GM12878 (cell line): ENCODE measurements around the gene CLPSL1. TPM values are rescaled to one million over a fixed set of nuclear protein-coding genes. Genes with fewer than 3 reads are reported as not detected.
A peak's percentile ranks its signal among the peaks of the same experiment; 100 is the strongest.

Experiments used
- ATF2 ChIP-seq: IDR thresholded peaks from 2 replicates; pipeline ENCODE4 v1.6.1; 2012; ENCODE audit warnings: low read length, inconsistent platforms
- ATF7 ChIP-seq: fragments of 450-650 bp; IDR thresholded peaks from 2 replicates; pipeline ENCODE4 v1.6.1; 2016; ENCODE audit warnings: low read depth, mild to moderate bottlenecking
- BACH1 ChIP-seq: fragments of 450-650 bp; IDR thresholded peaks from 2 replicates; pipeline ENCODE4 v1.6.1; 2017; ENCODE audit warnings: mild to moderate bottlenecking, borderline replicate concordance
- BRCA1 ChIP-seq: IDR thresholded peaks from 2 replicates; pipeline ENCODE4 v1.6.1; 2011; ENCODE audit warnings: low read depth, low read length, improper control_type of control experiment
- CBFB ChIP-seq: IDR thresholded peaks from 2 replicates; pipeline ENCODE4 v1.6.1; 2016; ENCODE audit warnings: antibody characterized with exemption, low read depth
- CBX3 ChIP-seq: fragments of 200-600 bp; sonication (generic); IDR thresholded peaks from 2 replicates; pipeline ENCODE4 v1.6.1; 2016; ENCODE audit warnings: low read depth, borderline replicate concordance
- CEBPB ChIP-seq, 2 experiments: fragments of 150-350 bp in 1 of 2; IDR thresholded peaks; 2 replicates each; pipeline ENCODE4 v1.6.1; 2012 to 2014; ENCODE audit warnings: low read depth in 2 of 2, low read length in 2 of 2, borderline replicate concordance in 1 of 2, inconsistent platforms in 1 of 2
- CHD1 ChIP-seq: IDR thresholded peaks from 2 replicates; pipeline ENCODE4 v1.6.1; 2012; ENCODE audit warnings: low read depth, low read length, improper control_type of control experiment
- EP300 ChIP-seq, 2 experiments: fragments of 150-350 bp in 1 of 2; IDR thresholded peaks; 2 replicates each; pipeline ENCODE4 v1.6.1; 2011 to 2012; ENCODE audit warnings: low read depth in 2 of 2, low read length in 2 of 2, borderline replicate concordance in 1 of 2, improper control_type of control experiment in 1 of 2, inconsistent platforms in 1 of 2; ENCODE audit not compliant: control insufficient read depth in 1 of 2
- GABPA ChIP-seq: IDR thresholded peaks from 2 replicates; pipeline ENCODE4 v1.6.1; 2014; ENCODE audit warnings: antibody characterized with exemption, low read depth, mild to moderate bottlenecking, inconsistent platforms
- HCFC1 ChIP-seq: fragments of 150-350 bp; IDR thresholded peaks from 2 replicates; pipeline ENCODE4 v1.6.1; 2014; ENCODE audit warnings: low read length
- HSF1 ChIP-seq: fragments of 150-350 bp; IDR thresholded peaks from 2 replicates; pipeline ENCODE4 v1.6.1; 2014; ENCODE audit warnings: mild to moderate bottlenecking, low read depth, low read length
- MYB ChIP-seq: fragments of 150-350 bp; IDR thresholded peaks from 2 replicates; pipeline ENCODE4 v1.6.1; 2014; ENCODE audit warnings: mild to moderate bottlenecking, low read depth, low read length, borderline replicate concordance
- MYC ChIP-seq: IDR thresholded peaks from 2 replicates; pipeline ENCODE4 v1.6.1; 2011; ENCODE audit warnings: mild to moderate bottlenecking, low read length, moderate library complexity, inconsistent platforms; ENCODE audit not compliant: insufficient read depth, insufficient replicate concordance, insufficient read length, severe bottlenecking
- NR2F1 ChIP-seq: fragments of 450-650 bp; conservative IDR thresholded peaks from 2 replicates; pipeline ENCODE4 v1.6.1; 2017; ENCODE audit warnings: mild to moderate bottlenecking
- POLR2A ChIP-seq: IDR thresholded peaks from 2 replicates; pipeline ENCODE4 v1.6.1; 2011; ENCODE audit warnings: low read depth, mild to moderate bottlenecking, low read length
- POLR2AphosphoS2 ChIP-seq: IDR thresholded peaks from 2 replicates; pipeline ENCODE4 v1.6.1; 2011; ENCODE audit warnings: low read depth, mild to moderate bottlenecking, low read length, improper control_type of control experiment, moderate library complexity
- POLR2AphosphoS5 ChIP-seq: IDR thresholded peaks from 2 replicates; pipeline ENCODE4 v1.6.1; 2011; ENCODE audit warnings: mild to moderate bottlenecking, low read length, inconsistent platforms
- RCOR1 ChIP-seq: conservative IDR thresholded peaks from 2 replicates; pipeline ENCODE4 v1.6.1; 2012; ENCODE audit warnings: low read depth, low read length, improper control_type of control experiment
- RELA ChIP-seq: fragments of 450-650 bp; IDR thresholded peaks from 2 replicates; pipeline ENCODE4 v1.8.0; 2014; ENCODE audit warnings: borderline replicate concordance; ENCODE audit not compliant: partially characterized antibody
- STAT1 ChIP-seq: fragments of 450-650 bp; conservative IDR thresholded peaks from 2 replicates; pipeline ENCODE4 v1.6.1; 2014; ENCODE audit warnings: antibody characterized with exemption, mild to moderate bottlenecking
- TAF1 ChIP-seq: IDR thresholded peaks from 2 replicates; pipeline ENCODE4 v1.6.1; 2011; ENCODE audit warnings: mild to moderate bottlenecking, low read depth, low read length, borderline replicate concordance
- TCF7 ChIP-seq: IDR thresholded peaks from 2 replicates; pipeline ENCODE4 v1.6.1; 2014; ENCODE audit warnings: antibody characterized with exemption, borderline replicate concordance
- polyA plus RNA-seq, 11 experiments: library from polyadenylated mRNA; depleted of rRNA in 4 of 11; unstranded in 6 of 11; stranded (reverse) in 5 of 11; fragments of >200 nt; fragmentation: Nextera tagmentation in 4 of 11; fragmentation: Illumina TruSeq in 1 of 11; extraction: Ambion mirVana in 4 of 11; extraction: Trizol in 1 of 11; gene quantifications; 1 replicate in 1 of 11; 2 replicates in 10 of 11; pipeline versions ENCODE4 v1.2.1 to v1.2.3, GENCODE V29; 2011 to 2016; ENCODE audit warnings: inconsistent platforms in 2 of 11, missing spikeins in 2 of 11, low read depth in 1 of 11
- total RNA-seq, 4 experiments: library from RNA; depleted of rRNA in 3 of 4; stranded (reverse); fragments of >200 nt in 3 of 4; fragmentation: Illumina TruSeq in 1 of 4; extraction: Trizol in 1 of 4; gene quantifications; 2 replicates each; pipeline versions ENCODE4 v1.2.1 to v1.2.3, GENCODE V29; 2013 to 2021
- TF ChIP-seq, protein P1 (sequence below): fragments of 450-650 bp; IDR thresholded peaks from 2 replicates; pipeline ENCODE4 v1.6.1; 2017; ENCODE audit warnings: borderline replicate concordance
- TF ChIP-seq, protein P2 (sequence below): IDR thresholded peaks from 2 replicates; pipeline ENCODE4 v1.6.1; 2012; ENCODE audit warnings: low read depth, low read length, improper control_type of control experiment

CLPSL1 gene
- total and polyA plus RNA-seq, 10 of the 15 experiments (the other 5 are each of a cell fraction or from before 2014, with no cell fraction given) = not detected

- no peak for TF ChIP-seq CEBPB (IDR thresholded peaks at IDR 0.05; ENCODE audit: borderline replicate concordance in 1 of 2, low read depth in 2 of 2, low read length in 2 of 2)
- peak; percentile 31; the same call in 1 of the 2 replicates for TF ChIP-seq TAF1
- peak; percentile 88 for TF ChIP-seq POLR2A
- TF ChIP-seq TCF7 = no peak
- peak; percentile 61; the same call in 1 of the 2 replicates for TF ChIP-seq POLR2AphosphoS5
- TF ChIP-seq RCOR1 = peak; percentile 26; the same call in 1 of the 2 replicates
- no peak for TF ChIP-seq POLR2AphosphoS2
- TF ChIP-seq HCFC1 = no peak
- TF ChIP-seq, protein P1, sequence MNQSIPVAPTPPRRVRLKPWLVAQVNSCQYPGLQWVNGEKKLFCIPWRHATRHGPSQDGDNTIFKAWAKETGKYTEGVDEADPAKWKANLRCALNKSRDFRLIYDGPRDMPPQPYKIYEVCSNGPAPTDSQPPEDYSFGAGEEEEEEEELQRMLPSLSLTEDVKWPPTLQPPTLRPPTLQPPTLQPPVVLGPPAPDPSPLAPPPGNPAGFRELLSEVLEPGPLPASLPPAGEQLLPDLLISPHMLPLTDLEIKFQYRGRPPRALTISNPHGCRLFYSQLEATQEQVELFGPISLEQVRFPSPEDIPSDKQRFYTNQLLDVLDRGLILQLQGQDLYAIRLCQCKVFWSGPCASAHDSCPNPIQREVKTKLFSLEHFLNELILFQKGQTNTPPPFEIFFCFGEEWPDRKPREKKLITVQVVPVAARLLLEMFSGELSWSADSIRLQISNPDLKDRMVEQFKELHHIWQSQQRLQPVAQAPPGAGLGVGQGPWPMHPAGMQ = no peak
- no peak for TF ChIP-seq CBFB
- no peak for TF ChIP-seq ATF2
- no peak; the same call in 1 of the 2 replicates for TF ChIP-seq BACH1
- no peak for TF ChIP-seq HSF1
- no peak for TF ChIP-seq MYB
- TF ChIP-seq EP300 (IDR thresholded peaks at IDR 0.05; ENCODE audit: borderline replicate concordance in 1 of 2, control insufficient read depth in 1 of 2, low read depth in 2 of 2, low read length in 2 of 2) = no peak; a peak in 1 of 4 replicates
- TF ChIP-seq NR2F1 = peak; percentile 96
- no peak for TF ChIP-seq CHD1
- no peak for TF ChIP-seq GABPA
- no peak for TF ChIP-seq CBX3
- no peak for TF ChIP-seq BRCA1
- no peak for TF ChIP-seq ATF7
- TF ChIP-seq STAT1 = no peak; the same call in 1 of the 2 replicates
- TF ChIP-seq RELA = no peak
- no peak for TF ChIP-seq MYC
- TF ChIP-seq, protein P2, sequence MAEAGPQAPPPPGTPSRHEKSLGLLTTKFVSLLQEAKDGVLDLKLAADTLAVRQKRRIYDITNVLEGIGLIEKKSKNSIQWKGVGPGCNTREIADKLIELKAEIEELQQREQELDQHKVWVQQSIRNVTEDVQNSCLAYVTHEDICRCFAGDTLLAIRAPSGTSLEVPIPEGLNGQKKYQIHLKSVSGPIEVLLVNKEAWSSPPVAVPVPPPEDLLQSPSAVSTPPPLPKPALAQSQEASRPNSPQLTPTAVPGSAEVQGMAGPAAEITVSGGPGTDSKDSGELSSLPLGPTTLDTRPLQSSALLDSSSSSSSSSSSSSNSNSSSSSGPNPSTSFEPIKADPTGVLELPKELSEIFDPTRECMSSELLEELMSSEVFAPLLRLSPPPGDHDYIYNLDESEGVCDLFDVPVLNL = no peak
Observed at GRCh38 chr6:35731414-35731735, 49.4 kb upstream of the CLPSL1 start (continued).
